K562 (cell line): ENCODE data around the gene OR6C76. TPM values are rescaled to one million over a fixed set of nuclear protein-coding genes. Genes with fewer than 3 reads are reported as not detected.

Experiments
- ATAC-seq: fragments of 200-7000 bp; cut with Tn5 transposase; 3 replicates; pipeline ENCODE4 v1.9.1; 2020; ENCODE audit warnings: moderate library complexity
- Bru-seq: library from RNA; stranded (reverse); fragments of 400-500 nt; gene quantifications from one replicate; lab custom pipeline; 2021; lab: Mats Ljungman, UMichigan
- BruChase-seq, 2 experiments: library from RNA; stranded (reverse); fragments of 400-500 nt; gene quantifications; one replicate each; lab custom pipeline; 2021; lab: Mats Ljungman, UMichigan
- BruUV-seq: library from RNA; stranded (reverse); fragments of 400-500 nt; replicated peaks from 2 replicates; lab custom pipeline; 2021; lab: Mats Ljungman, UMichigan
- CTCF ChIA-PET: fragments of 300-600 bp; formaldehyde crosslinking; extraction: SDS; loops from one replicate; lab custom pipeline; 2021; ENCODE audit warnings: low intra/inter-chr PET ratio; lab: Yijun Ruan, JAX
- POLR2A ChIA-PET: fragments of 300-600, 350-650 bp; sonication (Branson Sonifier 250); formaldehyde crosslinking; extraction: SDS; loops from one replicate; lab custom pipeline; 2021; ENCODE audit warnings: antibody characterized with exemption, inconsistent platforms; lab: Yijun Ruan, JAX
- DNase-seq, 4 experiments: peaks; one replicate each; pipeline versions ENCODE4 v3.0.0 to v3.0.0-alpha.2; 2011 to 2018; ENCODE audit warnings: low spot score in 3 of 4, mixed read lengths in 3 of 4; ENCODE audit errors: extremely low read depth in 1 of 4
- FAIRE-seq: peaks from 2 replicates; lab custom pipeline; 2011; peaks lifted over from hg19 to GRCh38; lab: Jason Lieb, UNC
- H2AFZ ChIP-seq: 2 replicates; pipeline ENCODE4 v1.6.0; 2011; ENCODE audit warnings: low read depth, low read length, control low read depth, inconsistent platforms
- H3K27ac ChIP-seq: fragments of 200-600 bp; 3 replicates; pipeline ENCODE4 v1.8.0; 2011; ENCODE audit warnings: low read depth, mild to moderate bottlenecking, control low read depth, inconsistent platforms, low read length, moderate library complexity, mixed read lengths; ENCODE audit errors: extremely low read depth
- H3K27me3 ChIP-seq, 2 experiments: fragments of 300-600 bp in 1 of 2; 2 replicates in 1 of 2; 3 replicates in 1 of 2; pipeline versions ENCODE4 v1.6.0 to v1.8.0; 2011; ENCODE audit warnings: inconsistent platforms in 2 of 2, low read length in 2 of 2, mild to moderate bottlenecking in 1 of 2, mixed read lengths in 1 of 2, moderate library complexity in 1 of 2; ENCODE audit not compliant: control insufficient read depth in 2 of 2, insufficient read depth in 2 of 2
- H3K36me3 ChIP-seq: fragments of 300-600 bp; 3 replicates; pipeline ENCODE4 v1.8.0; 2011; ENCODE audit warnings: mild to moderate bottlenecking, low read length, inconsistent platforms; ENCODE audit not compliant: control insufficient read depth, insufficient read depth
- H3K4me1 ChIP-seq, 2 experiments: fragments of 200-600 bp in 1 of 2; replicated peaks in 1 of 2; 2 replicates in 1 of 2; 3 replicates in 1 of 2; pipeline versions ENCODE4 v1.5.1 to v1.8.0; 2011; ENCODE audit warnings: inconsistent platforms in 2 of 2, low read length in 2 of 2, mild to moderate bottlenecking in 1 of 2, mixed read lengths in 1 of 2, moderate library complexity in 1 of 2; ENCODE audit not compliant: control insufficient read depth in 2 of 2, insufficient read depth in 2 of 2
- H3K4me2 ChIP-seq: 2 replicates; pipeline ENCODE4 v1.6.1; 2011; ENCODE audit warnings: low read length, control low read depth, inconsistent platforms, mixed read lengths; ENCODE audit not compliant: insufficient read depth
- H3K4me3 ChIP-seq: fragments of 200-600 bp; sonication (generic), shearing (Covaris generic); 2 replicates; pipeline ENCODE4 v1.5.1; 2016; ENCODE audit warnings: control low read depth, inconsistent platforms
- H3K79me2 ChIP-seq: fragments of 200-600 bp; 3 replicates; pipeline ENCODE4 v1.8.0; 2011; ENCODE audit warnings: low read length, inconsistent platforms; ENCODE audit not compliant: control insufficient read depth, insufficient read depth
- H3K9ac ChIP-seq, 2 experiments: 2 replicates each; pipeline versions ENCODE4 v1.6.0 to v1.6.1; 2011; ENCODE audit warnings: low read depth in 2 of 2, low read length in 2 of 2, control low read depth in 1 of 2, inconsistent platforms in 1 of 2, mild to moderate bottlenecking in 1 of 2, mixed read lengths in 1 of 2; ENCODE audit not compliant: insufficient read depth in 1 of 2
- H3K9me1 ChIP-seq: one replicate; pipeline ENCODE4 v1.6.0; 2011; ENCODE audit warnings: inconsistent platforms, mild to moderate bottlenecking, low read length, moderate library complexity; ENCODE audit not compliant: control insufficient read depth, insufficient read depth
- H3K9me3 ChIP-seq: replicated peaks from 2 replicates; pipeline ENCODE4 v1.5.1; 2011; ENCODE audit warnings: low read depth, low read length, inconsistent platforms; ENCODE audit not compliant: control insufficient read depth, insufficient read depth
- H4K20me1 ChIP-seq: replicated peaks from 2 replicates; pipeline ENCODE4 v1.6.1; 2011; ENCODE audit warnings: low read length, inconsistent platforms, mixed read lengths; ENCODE audit not compliant: control insufficient read depth, insufficient read depth
- GABPB1 ChIP-seq: sonication (generic); formaldehyde crosslinking; IDR thresholded peaks from 2 replicates; pipeline ENCODE4 v1.8.0; 2022; ENCODE audit warnings: mild to moderate bottlenecking, missing genetic modification reagents
- SPI1 ChIP-seq: IDR thresholded peaks from 2 replicates; pipeline ENCODE4 v1.6.1; 2011; ENCODE audit warnings: low read depth, low read length, control low read depth, borderline replicate concordance
- TFAM ChIP-seq: fragments of 250-450 bp; sonication (Bioruptor Pico); conservative IDR thresholded peaks from 2 replicates; pipeline ENCODE4 v1.5.0; 2021; ENCODE audit warnings: mild to moderate bottlenecking, moderate library complexity
- ZKSCAN8 ChIP-seq: fragments of 200-800 bp; sonication (Bioruptor generic); IDR thresholded peaks from 2 replicates; pipeline ENCODE4 v1.6.1; 2016; ENCODE audit warnings: missing genetic modification characterization, missing compliant biosample characterization
- WGBS: fragments of 100-300 bp; shearing (Covaris generic); methylation state at CpG from one replicate; pipeline ENCODE4 v1.1.6; 2016; ENCODE audit warnings: low coverage, mixed read lengths; ENCODE audit not compliant: insufficient coverage; ENCODE audit errors: missing lambda C conversion rate; 5-methylcytosine and 5-hydroxymethylcytosine counted together
- in situ Hi-C: fragments of 300-500 bp; cut with MboI; formaldehyde crosslinking; loops from 4 replicates; pipeline ENCODE4 v1.15.0; 2018; ENCODE audit warnings: inconsistent platforms, mixed read lengths
- intact Hi-C: fragments of 100-400 bp; cut with micrococcal nuclease; formaldehyde crosslinking; loops from 2 replicates; pipeline ENCODE4 v1.14.2; 2022
- long read RNA-seq, 3 experiments: library from polyadenylated mRNA in 2 of 3; library from RNA in 1 of 3; unstranded in 2 of 3; stranded (forward) in 1 of 3; transcript quantifications; one replicate each; pipeline ENCODE4 v2.0.0, GENCODE V29; 2019 to 2022
- polyA minus RNA-seq, 3 experiments: library from RNA; depleted of rRNA, polyadenylated mRNA; stranded (reverse); fragments of >200 nt; gene quantifications; 2 replicates each; pipeline ENCODE4 v1.2.3, GENCODE V29; 2011
- polyA plus RNA-seq, 8 experiments: library from polyadenylated mRNA; depleted of rRNA in 4 of 8; stranded (reverse) in 5 of 8; unstranded in 3 of 8; fragments of >200 nt; fragmentation: Nextera tagmentation in 2 of 8; fragmentation: Illumina TruSeq in 1 of 8; extraction: Ambion mirVana in 2 of 8; extraction: Trizol in 1 of 8; gene quantifications; 2 replicates each; pipeline versions ENCODE4 v1.2.1 to v1.2.3, GENCODE V29; 2011 to 2014; ENCODE audit warnings: inconsistent platforms in 1 of 8, missing spikeins in 1 of 8
- total RNA-seq, 7 experiments: library from RNA; depleted of rRNA in 6 of 7; stranded (reverse); fragments of >200 nt in 6 of 7; fragmentation: Illumina TruSeq in 2 of 7; extraction: Trizol in 2 of 7; gene quantifications; 2 replicates each; pipeline versions ENCODE4 v1.2.1 to v1.2.3, GENCODE V29; 2011 to 2021; ENCODE audit warnings: low replicate concordance in 1 of 7

OR6C76 gene
- total RNA-seq (2011; cell fraction: chromatin; rRNA removed; ENCODE audit: low replicate concordance): not detected in 2 replicates
- not detected in 2 replicates for total RNA-seq (2011; cell fraction: nucleolus; rRNA removed)
- not detected in 2 replicates for total RNA-seq (2011; cell fraction: nucleoplasm; rRNA removed)
- total RNA-seq (2014; rRNA removed) (not detected in 2 replicates), total RNA-seq (2014; rRNA removed; fragmentation: Illumina TruSeq; extraction: Trizol) (not detected in 2 replicates), total RNA-seq (2015; rRNA removed; fragmentation: Illumina TruSeq; extraction: Trizol) (not detected in 2 replicates), total RNA-seq (2021) (not detected in 2 replicates), polyA plus RNA-seq (2011; rRNA removed) (not detected in 2 replicates), polyA plus RNA-seq (2014; fragmentation: Illumina TruSeq; extraction: Trizol) (not detected in 2 replicates), polyA plus RNA-seq (2014; fragmentation: Nextera tagmentation; extraction: Ambion mirVana) (not detected), polyA plus RNA-seq (2014; rRNA removed) (not detected in 2 replicates), polyA minus RNA-seq (2011; rRNA and poly(A)+ RNA removed) (not detected in 2 replicates), Bru-seq, nascent RNA (not detected), BruChase-seq, experiment 1, labeled RNA remaining after a 2-hour chase (not detected), BruChase-seq, experiment 2, labeled RNA remaining after a 6-hour chase (percentile 20 among the genes with signal in this experiment)
- polyA plus RNA-seq (2011; cell fraction: cytosol; rRNA removed): not detected in 2 replicates
- 0.14 TPM in 1 of 2 replicates, not detected in the other for polyA plus RNA-seq (2011; cell fraction: nucleus; rRNA removed)
- polyA plus RNA-seq (2012): not detected in 2 replicates
- not detected in 2 replicates for polyA minus RNA-seq (2011; cell fraction: cytosol; rRNA and poly(A)+ RNA removed)
- not detected in 2 replicates for polyA minus RNA-seq (2011; cell fraction: nucleus; rRNA and poly(A)+ RNA removed)
- long read RNA-seq, experiment 1: 0 reads
- long read RNA-seq, experiment 2: 0 reads
- long read RNA-seq, experiment 3: 0 reads

DNA sequence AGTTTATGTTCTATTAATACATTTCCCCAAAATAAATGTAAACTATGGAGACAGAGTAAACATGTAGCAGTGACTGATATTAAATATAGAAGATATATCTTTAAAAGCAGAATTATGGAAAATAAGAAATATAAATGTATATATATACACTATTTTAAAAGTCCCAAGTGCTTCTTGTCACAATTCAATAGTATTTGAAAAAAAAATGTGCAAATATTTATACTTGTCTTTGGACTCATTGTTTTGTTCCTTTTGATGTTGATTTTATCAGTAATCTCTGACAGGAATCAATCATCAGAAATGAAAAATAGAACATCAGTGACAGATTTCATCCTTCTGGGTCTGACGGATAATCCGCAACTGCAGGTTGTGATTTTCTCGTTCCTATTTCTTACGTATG is at the start of gene OR6C76:
OR6C76 (plus strand) TSS at position 301 of the 400 bp plus-strand sequence; CDS start at position 301, 0 bp downstream.
- no peak for FAIRE-seq
- Histone ChIP-seq H3K4me1 (no peaks in the 10 kb centered on the region), H3K27me3 (no peaks in the 10 kb centered on the region), H3K9ac (no peak within 1 kb of the TSS), H3K27ac (no peak within 1 kb of the TSS), H3K4me2 (no peak within 1 kb of the TSS), H3K9me1 (no peaks in the 10 kb centered on the region), H2AFZ (no peak within 1 kb of the TSS), H3K36me3 (no peaks in the 10 kb centered on the region), H3K4me3 (no peak within 1 kb of the TSS), H4K20me1 (no peaks in the 10 kb centered on the region), H3K79me2 (no peaks in the 10 kb centered on the region), H3K9me3 (no peaks in the 10 kb centered on the region)
- TF ChIP-seq ZKSCAN8 (no peak), GABPB1 (CRISPR knock-in tag) (no peak), TFAM (CRISPR knock-in tag) (no peak), SPI1 (no peak)
- no peak for ATAC-seq
- ChIA-PET CTCF (no interaction called here), POLR2A (no interaction called here)
- 18% methylated on average over 4 of the region's 4 CpGs for WGBS
- DNase-seq: no peak
- in situ Hi-C loops (no loop called here), intact Hi-C loops (no loop called here)
- BruUV-seq: no TSS peak
